WERI-Rb-1 (cell line): ENCODE data around the gene GALNTL6.

Experiments
- DNase-seq: peaks from one replicate; pipeline ENCODE4 v3.0.0-alpha.2; 2020
- H3K27ac ChIP-seq: fragments of 250-450 bp; sonication (Bioruptor Pico); 2 replicates; pipeline ENCODE4 v1.5.1; 2020; ENCODE audit warnings: mild to moderate bottlenecking, moderate library complexity
- H3K27me3 ChIP-seq: fragments of 250-450 bp; sonication (Bioruptor Pico); 2 replicates; pipeline ENCODE4 v1.5.1; 2021; ENCODE audit warnings: mild to moderate bottlenecking, low read depth, moderate library complexity; ENCODE audit not compliant: insufficient read depth, severe bottlenecking
- H3K36me3 ChIP-seq: fragments of 250-450 bp; sonication (Bioruptor Pico); 2 replicates; pipeline ENCODE4 v1.5.1; 2020; ENCODE audit warnings: mild to moderate bottlenecking, moderate library complexity
- H3K4me3 ChIP-seq: 2 replicates; pipeline ENCODE4 v1.5.1; 2011; ENCODE audit warnings: low read depth, mild to moderate bottlenecking, control low read depth, low read length
- H3K9me3 ChIP-seq: fragments of 250-450 bp; sonication (Bioruptor Pico); 2 replicates; pipeline ENCODE4 v1.5.1; 2021; ENCODE audit warnings: mild to moderate bottlenecking, moderate library complexity; ENCODE audit not compliant: severe bottlenecking
- CTCF ChIP-seq: IDR thresholded peaks from 2 replicates; pipeline ENCODE4 v1.5.1; 2011; ENCODE audit warnings: low read depth, mild to moderate bottlenecking, control low read depth, inconsistent platforms, low read length

The GALNTL6 gene

DNA sequence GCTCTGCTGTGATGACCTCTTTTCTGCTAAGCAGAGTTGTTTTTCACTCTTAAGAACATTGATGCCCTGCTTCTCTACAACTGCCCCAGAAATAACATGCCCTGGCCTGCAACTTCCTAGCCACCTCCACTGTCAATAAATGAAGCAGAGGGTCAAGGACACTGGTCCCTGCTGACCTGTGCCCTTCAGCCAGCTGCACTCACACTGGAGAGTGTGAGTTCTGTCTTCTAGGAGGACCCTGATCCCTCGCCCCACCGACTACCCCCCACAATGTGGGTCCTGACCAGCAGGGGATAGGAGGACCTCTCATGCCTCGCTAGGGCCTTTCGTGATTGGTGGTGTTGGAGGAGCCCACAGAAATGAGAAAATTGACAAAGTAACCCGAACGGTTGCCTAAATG, 947.3 kb downstream of the GALNTL6 start:
- no peak for TF ChIP-seq CTCF
- Histone ChIP-seq H3K27ac (no peak overlapping the region), H3K27me3 (no peaks in the 10 kb centered on the region), H3K4me3 (no peak overlapping the region), H3K36me3 (no peaks in the 10 kb centered on the region), H3K9me3 (no peaks in the 10 kb centered on the region)
- DNase-seq = no peak

DNA sequence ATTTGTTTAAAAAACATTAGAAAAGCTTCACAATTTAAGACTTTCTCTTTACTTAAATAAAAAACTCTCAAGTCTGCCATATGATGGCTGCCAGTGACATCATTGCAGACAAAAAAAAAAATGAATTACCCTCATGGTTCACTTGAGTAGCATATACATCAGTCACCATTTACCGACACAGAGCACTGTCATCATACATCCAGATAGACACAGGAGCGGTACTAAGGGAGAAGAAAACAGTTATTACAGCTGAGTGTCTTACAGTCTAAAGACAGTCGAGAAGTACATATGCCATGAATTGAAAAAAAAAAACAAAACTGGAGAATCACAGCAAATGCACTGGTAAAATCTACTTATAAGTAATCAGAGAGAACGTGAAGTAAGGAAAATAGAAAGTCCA, 949.7 kb downstream of the GALNTL6 start:
- no peak overlapping the region for H3K4me3 ChIP-seq
- no peak for TF ChIP-seq CTCF

GRCh38 chr4:172770787-172771186, 957.6 kb downstream of the GALNTL6 start:
- Histone ChIP-seq H3K4me3 (no peak overlapping the region), H3K27me3 (no peaks in the 10 kb centered on the region), H3K36me3 (no peaks in the 10 kb centered on the region), H3K9me3 (no peaks in the 10 kb centered on the region), H3K27ac (no peak overlapping the region)
- TF ChIP-seq CTCF = no peak
- no peak for DNase-seq

More for the DNA sequence above, 949.7 kb downstream of the GALNTL6 start:
- Histone ChIP-seq H3K27ac (no peak overlapping the region), H3K9me3 (no peaks in the 10 kb centered on the region), H3K36me3 (no peaks in the 10 kb centered on the region), H3K27me3 (no peaks in the 10 kb centered on the region)
- no peak for DNase-seq

GRCh38 chr4:172772781-172773180, 959.6 kb downstream of the GALNTL6 start:
- Histone ChIP-seq H3K27ac (no peak overlapping the region), H3K36me3 (no peaks in the 10 kb centered on the region), H3K4me3 (no peak overlapping the region), H3K9me3 (no peaks in the 10 kb centered on the region), H3K27me3 (no peaks in the 10 kb centered on the region)
- TF ChIP-seq CTCF = no peak
- DNase-seq = no peak

- H3K4me3 ChIP-seq = no peak overlapping the region
- no peaks in the 10 kb centered on the region for H3K27me3 ChIP-seq
- H3K9me3 ChIP-seq = no peaks in the 10 kb centered on the region
- H3K27ac ChIP-seq = no peak overlapping the region
- TF ChIP-seq CTCF = no peak
- DNase-seq = no peak
- no peaks in the 10 kb centered on the region for H3K36me3 ChIP-seq
Measured at GRCh38 chr4:172776203-172776861, 963.1 kb downstream of the GALNTL6 start.
